SK-N-SH treated with all-trans-retinoic acid at 6 μM for 48 hours (cell line): ENCODE data around the gene HTR7.

ENCODE experiments used
- ARNTL ChIP-seq: fragments of 450-650 bp; formaldehyde crosslinking; IDR thresholded peaks from 2 replicates; pipeline ENCODE4 v1.5.0; 2020; ENCODE audit warnings: low read depth, mild to moderate bottlenecking, moderate library complexity, borderline replicate concordance
- BACH2 ChIP-seq: fragments of 250-450 bp; sonication (Bioruptor Pico); IDR thresholded peaks from 2 replicates; pipeline ENCODE4 v1.9.0; 2021; ENCODE audit warnings: mild to moderate bottlenecking, borderline replicate concordance
- ISL1 ChIP-seq: fragments of 250-450 bp; sonication (Bioruptor Pico); IDR thresholded peaks from 2 replicates; pipeline ENCODE4 v2.1.2; 2022; ENCODE audit warnings: mild to moderate bottlenecking, moderate library complexity
- PPARA ChIP-seq: fragments of 250-450 bp; sonication (Bioruptor Pico); IDR thresholded peaks from 2 replicates; pipeline ENCODE4 v1.5.0; 2020; ENCODE audit warnings: mild to moderate bottlenecking, borderline replicate concordance
- RARB ChIP-seq: fragments of 250-450 bp; sonication (Bioruptor Pico); IDR thresholded peaks from 2 replicates; pipeline ENCODE4 v1.8.0; 2021; ENCODE audit warnings: mild to moderate bottlenecking, moderate library complexity
- TCF4 ChIP-seq: fragments of 250-450 bp; sonication (Bioruptor Pico); IDR thresholded peaks from 2 replicates; pipeline ENCODE4 v1.8.0; 2021; ENCODE audit warnings: mild to moderate bottlenecking, moderate library complexity, borderline replicate concordance
- ZC3H10 ChIP-seq: fragments of 250-450 bp; sonication (Bioruptor Pico); IDR thresholded peaks from 2 replicates; pipeline ENCODE4 v1.5.1; 2021; ENCODE audit warnings: mild to moderate bottlenecking, moderate library complexity
- ZNF565 ChIP-seq: fragments of 450-650 bp; formaldehyde crosslinking; conservative IDR thresholded peaks from 2 replicates; pipeline ENCODE4 v1.5.0; 2020; ENCODE audit warnings: low read depth, mild to moderate bottlenecking, moderate library complexity
- TF ChIP-seq, protein P1 (sequence below): fragments of 250-450 bp; sonication (Bioruptor Pico); IDR thresholded peaks from 2 replicates; pipeline ENCODE4 v1.5.0; 2020; ENCODE audit warnings: mild to moderate bottlenecking, moderate library complexity
- TF ChIP-seq, protein P2 (sequence below): fragments of 250-450 bp; sonication (Bioruptor Pico); IDR thresholded peaks from 2 replicates; pipeline ENCODE4 v1.5.1; 2021; ENCODE audit warnings: mild to moderate bottlenecking, moderate library complexity
- TF ChIP-seq, protein P3 (sequence below): fragments of 250-450 bp; sonication (Bioruptor Pico); IDR thresholded peaks from 2 replicates; pipeline ENCODE4 v1.8.0; 2020; ENCODE audit warnings: mild to moderate bottlenecking, moderate library complexity, borderline replicate concordance
- TF ChIP-seq, protein P4 (sequence below): fragments of 250-450 bp; sonication (Bioruptor Pico); IDR thresholded peaks from 2 replicates; pipeline ENCODE4 v1.8.0; 2021; ENCODE audit warnings: low read depth, mild to moderate bottlenecking, moderate library complexity, borderline replicate concordance

DNA sequence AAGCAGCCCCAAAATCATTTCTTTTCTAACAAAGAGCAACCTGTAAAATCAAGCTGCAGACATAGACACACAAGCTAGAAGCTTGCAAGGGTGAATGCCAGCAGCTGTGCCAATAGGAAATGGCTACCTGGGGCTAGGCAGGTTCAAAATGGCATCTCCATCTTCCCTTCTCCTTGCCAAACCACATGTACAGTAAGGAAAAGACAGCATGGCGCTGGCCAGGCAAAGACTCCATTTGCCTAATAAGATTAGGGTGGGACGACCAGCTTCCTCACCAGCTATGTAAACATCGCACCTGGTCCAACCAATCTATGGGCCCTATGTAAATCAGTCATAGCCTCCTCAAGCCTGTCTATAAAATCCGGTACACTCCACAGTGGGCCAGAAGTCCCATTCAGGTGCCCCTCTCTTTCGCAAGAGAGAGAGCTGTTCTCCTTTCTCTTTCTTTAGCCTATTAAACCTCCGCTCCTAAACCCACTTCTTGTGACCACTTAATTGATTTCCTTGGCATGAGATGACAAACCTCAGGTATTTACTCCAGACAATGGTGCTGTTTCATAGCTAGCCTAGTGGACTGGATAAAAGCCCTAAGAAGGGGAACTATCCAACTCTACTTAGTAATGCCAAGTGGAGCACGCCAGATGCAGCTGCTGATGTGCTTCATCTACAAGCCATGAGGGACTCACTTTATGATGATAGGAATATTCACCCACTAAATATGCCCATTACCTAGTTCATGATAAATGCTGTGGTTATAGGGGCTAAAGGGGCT, 44.1 kb downstream of the HTR7 start:
- TF ChIP-seq, protein P1, sequence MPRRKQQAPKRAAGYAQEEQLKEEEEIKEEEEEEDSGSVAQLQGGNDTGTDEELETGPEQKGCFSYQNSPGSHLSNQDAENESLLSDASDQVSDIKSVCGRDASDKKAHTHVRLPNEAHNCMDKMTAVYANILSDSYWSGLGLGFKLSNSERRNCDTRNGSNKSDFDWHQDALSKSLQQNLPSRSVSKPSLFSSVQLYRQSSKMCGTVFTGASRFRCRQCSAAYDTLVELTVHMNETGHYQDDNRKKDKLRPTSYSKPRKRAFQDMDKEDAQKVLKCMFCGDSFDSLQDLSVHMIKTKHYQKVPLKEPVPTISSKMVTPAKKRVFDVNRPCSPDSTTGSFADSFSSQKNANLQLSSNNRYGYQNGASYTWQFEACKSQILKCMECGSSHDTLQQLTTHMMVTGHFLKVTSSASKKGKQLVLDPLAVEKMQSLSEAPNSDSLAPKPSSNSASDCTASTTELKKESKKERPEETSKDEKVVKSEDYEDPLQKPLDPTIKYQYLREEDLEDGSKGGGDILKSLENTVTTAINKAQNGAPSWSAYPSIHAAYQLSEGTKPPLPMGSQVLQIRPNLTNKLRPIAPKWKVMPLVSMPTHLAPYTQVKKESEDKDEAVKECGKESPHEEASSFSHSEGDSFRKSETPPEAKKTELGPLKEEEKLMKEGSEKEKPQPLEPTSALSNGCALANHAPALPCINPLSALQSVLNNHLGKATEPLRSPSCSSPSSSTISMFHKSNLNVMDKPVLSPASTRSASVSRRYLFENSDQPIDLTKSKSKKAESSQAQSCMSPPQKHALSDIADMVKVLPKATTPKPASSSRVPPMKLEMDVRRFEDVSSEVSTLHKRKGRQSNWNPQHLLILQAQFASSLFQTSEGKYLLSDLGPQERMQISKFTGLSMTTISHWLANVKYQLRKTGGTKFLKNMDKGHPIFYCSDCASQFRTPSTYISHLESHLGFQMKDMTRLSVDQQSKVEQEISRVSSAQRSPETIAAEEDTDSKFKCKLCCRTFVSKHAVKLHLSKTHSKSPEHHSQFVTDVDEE (CRISPR knock-in tag) = no peak
- no peak for TF ChIP-seq ZNF565 (CRISPR knock-in tag)
- no peak for TF ChIP-seq ZC3H10 (CRISPR knock-in tag)
- TF ChIP-seq TCF4 (CRISPR knock-in tag) = no peak
- TF ChIP-seq, protein P2, sequence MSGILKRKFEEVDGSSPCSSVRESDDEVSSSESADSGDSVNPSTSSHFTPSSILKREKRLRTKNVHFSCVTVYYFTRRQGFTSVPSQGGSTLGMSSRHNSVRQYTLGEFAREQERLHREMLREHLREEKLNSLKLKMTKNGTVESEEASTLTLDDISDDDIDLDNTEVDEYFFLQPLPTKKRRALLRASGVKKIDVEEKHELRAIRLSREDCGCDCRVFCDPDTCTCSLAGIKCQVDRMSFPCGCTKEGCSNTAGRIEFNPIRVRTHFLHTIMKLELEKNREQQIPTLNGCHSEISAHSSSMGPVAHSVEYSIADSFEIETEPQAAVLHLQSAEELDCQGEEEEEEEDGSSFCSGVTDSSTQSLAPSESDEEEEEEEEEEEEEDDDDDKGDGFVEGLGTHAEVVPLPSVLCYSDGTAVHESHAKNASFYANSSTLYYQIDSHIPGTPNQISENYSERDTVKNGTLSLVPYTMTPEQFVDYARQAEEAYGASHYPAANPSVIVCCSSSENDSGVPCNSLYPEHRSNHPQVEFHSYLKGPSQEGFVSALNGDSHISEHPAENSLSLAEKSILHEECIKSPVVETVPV (CRISPR knock-in tag) = no peak
- TF ChIP-seq, protein P3, sequence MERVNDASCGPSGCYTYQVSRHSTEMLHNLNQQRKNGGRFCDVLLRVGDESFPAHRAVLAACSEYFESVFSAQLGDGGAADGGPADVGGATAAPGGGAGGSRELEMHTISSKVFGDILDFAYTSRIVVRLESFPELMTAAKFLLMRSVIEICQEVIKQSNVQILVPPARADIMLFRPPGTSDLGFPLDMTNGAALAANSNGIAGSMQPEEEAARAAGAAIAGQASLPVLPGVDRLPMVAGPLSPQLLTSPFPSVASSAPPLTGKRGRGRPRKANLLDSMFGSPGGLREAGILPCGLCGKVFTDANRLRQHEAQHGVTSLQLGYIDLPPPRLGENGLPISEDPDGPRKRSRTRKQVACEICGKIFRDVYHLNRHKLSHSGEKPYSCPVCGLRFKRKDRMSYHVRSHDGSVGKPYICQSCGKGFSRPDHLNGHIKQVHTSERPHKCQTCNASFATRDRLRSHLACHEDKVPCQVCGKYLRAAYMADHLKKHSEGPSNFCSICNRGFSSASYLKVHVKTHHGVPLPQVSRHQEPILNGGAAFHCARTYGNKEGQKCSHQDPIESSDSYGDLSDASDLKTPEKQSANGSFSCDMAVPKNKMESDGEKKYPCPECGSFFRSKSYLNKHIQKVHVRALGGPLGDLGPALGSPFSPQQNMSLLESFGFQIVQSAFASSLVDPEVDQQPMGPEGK (CRISPR knock-in tag) = no peak
- TF ChIP-seq RARB (CRISPR knock-in tag) = no peak
- TF ChIP-seq, protein P4, sequence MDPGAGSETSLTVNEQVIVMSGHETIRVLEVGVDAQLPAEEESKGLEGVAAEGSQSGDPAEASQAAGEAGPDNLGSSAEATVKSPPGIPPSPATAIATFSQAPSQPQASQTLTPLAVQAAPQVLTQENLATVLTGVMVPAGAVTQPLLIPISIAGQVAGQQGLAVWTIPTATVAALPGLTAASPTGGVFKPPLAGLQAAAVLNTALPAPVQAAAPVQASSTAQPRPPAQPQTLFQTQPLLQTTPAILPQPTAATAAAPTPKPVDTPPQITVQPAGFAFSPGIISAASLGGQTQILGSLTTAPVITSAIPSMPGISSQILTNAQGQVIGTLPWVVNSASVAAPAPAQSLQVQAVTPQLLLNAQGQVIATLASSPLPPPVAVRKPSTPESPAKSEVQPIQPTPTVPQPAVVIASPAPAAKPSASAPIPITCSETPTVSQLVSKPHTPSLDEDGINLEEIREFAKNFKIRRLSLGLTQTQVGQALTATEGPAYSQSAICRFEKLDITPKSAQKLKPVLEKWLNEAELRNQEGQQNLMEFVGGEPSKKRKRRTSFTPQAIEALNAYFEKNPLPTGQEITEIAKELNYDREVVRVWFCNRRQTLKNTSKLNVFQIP = no peak
- no peak for TF ChIP-seq PPARA (CRISPR knock-in tag)
- TF ChIP-seq BACH2 = no peak
- TF ChIP-seq ISL1 (CRISPR knock-in tag) = no peak
- no peak for TF ChIP-seq ARNTL (CRISPR knock-in tag)
